NCI-H1105 treated with DMSO at 0.1 percent for 48 hours (cell line): Measurements from ENCODE around the gene FIGN.

ENCODE experiments used
- DNase-seq: peaks from one replicate; lab custom pipeline; 2025; lab: John Stamatoyannopoulos, UW

The FIGN gene

GRCh38 chr2:163563336-163563735 lies 172.5 kb downstream of the FIGN start:
- DNase-seq = no peak

- DNase-seq = peak; percentile 58
Observed at GRCh38 chr2:163558251-163559021, 177.4 kb downstream of the FIGN start.

- DNase-seq = no peak
Observed at GRCh38 chr2:163556511-163556910, 179.3 kb downstream of the FIGN start.

GRCh38 chr2:163554864-163555263 lies 180.9 kb downstream of the FIGN start:
- DNase-seq = no peak

GRCh38 chr2:163553601-163554000 lies 182.2 kb downstream of the FIGN start:
- peak; percentile 81 for DNase-seq

GRCh38 chr2:163552758-163553157 lies 183.1 kb downstream of the FIGN start:
- DNase-seq = no peak

GRCh38 chr2:163551616-163552373 lies 184.0 kb downstream of the FIGN start:
- DNase-seq = no peak

- no peak for DNase-seq
Observed at GRCh38 chr2:163548970-163549369, 186.8 kb downstream of the FIGN start.
